Measurements from ENCODE around the gene ABCB11.

Gene ABCB11

DNA sequence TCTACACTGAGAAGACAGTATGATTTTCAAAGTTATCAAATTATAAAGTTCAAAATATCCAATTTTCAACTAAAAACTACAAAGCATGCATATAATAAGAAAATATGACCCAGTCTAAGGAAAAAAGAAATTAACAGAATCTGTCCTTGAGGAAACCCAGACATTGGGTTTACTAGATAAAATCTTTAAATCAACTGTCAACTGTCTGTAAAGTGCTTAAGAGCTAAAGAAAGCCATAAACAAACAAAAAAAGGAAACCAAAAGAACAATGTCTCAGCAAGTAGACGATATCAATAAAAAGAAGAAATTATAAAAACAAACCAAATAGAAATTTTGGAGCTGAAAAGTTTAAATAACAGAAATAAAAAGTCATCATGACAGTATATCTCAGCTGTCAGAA lies 10.5 kb upstream of the ABCB11 start:
- peak; percentile 26 for DNase-seq

DNA sequence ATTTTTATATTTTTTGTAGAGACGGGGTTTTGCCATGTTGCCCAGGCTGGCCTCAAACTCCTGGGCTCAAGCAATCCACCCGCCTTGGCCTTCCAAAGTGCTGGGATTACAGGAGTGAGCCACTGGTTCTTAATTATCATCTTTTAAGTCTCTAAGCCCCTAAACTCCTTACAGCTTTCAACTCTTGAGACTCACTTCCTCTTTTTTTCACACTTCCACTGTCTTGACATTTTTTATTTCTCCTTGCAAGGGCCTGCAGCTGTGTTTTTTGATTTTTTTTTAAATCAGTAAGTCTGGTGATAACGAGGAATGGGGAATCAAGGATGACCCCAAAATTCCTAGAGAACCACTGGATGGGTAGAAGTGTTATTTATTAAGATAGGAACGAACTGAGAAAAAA lies 8.6 kb upstream of the ABCB11 start:
- peak; percentile 73 for DNase-seq

DNA sequence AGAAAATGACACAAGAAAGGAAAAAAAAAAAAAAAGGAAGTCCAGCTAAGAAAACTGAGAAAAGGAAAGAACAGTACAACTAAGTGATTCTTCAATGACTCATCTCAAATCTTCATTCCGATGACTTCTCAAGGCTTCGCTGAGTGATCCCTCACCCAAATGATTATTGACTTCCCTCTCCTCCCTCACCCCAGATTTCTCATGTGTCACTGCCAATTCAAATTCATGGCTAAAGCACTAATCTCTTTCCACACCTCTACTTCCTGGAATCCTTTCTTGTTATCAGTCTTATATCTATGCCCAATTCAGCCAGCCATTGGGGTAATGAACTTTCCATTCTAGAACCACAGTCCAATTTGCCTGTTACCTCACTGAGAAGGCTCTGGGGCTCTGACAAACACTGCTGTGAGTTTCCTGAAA lies 7.2 kb upstream of the ABCB11 start:
- DNase-seq, result peak; percentile 80

DNA sequence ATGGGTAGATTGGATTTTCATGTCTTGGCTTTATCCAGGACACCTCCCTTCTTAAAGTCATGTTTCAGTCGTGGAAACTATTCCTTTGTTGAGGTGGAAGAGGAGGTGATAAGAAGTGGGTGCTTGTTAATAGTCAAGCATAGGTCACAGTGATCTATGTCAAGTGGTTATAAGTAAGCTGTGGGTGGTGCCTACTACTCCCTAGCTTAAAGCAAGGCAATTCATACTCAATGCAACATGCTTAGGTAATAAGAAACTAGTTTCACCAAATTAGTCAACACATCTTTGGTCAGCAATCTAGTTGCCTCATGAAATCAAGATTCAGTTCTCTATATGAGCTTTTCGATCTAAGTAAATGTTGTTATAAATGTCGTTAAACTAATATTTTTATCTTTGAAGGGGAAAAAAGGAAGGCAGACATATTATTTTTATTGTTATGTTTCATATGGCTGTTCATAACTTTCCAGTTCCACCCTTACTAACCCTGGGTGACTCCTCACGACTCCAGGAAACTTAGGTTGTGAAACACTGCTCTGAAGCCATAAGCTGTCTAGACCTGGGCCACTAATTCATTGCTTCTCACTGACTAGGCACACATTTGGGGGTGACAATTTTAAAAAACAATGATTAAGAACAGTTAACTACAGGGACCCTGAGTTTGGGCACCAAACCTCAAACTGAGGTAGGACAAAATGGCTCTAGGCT lies 5.8 kb upstream of the ABCB11 start:
- no peak for DNase-seq

DNA sequence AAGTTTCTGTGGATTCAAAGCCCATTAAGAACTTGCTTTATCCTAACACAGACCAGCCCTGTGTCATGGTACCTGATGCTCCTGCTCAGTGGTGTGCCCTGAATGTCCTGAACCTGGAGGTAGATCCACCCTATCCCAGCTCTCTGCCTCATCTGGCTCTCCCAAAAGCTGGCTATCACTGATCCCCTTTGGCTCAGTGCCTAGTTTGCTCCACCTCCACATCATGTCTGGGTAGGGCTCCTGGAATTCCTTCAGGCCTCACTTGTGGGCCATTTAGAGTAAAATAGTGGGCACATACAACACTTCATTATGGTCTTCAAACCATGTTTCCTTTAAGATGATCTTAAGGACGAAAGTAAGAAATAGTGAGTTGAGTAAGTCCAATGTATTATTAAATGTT lies 4.8 kb upstream of the ABCB11 start:
- no peak for DNase-seq

DNA sequence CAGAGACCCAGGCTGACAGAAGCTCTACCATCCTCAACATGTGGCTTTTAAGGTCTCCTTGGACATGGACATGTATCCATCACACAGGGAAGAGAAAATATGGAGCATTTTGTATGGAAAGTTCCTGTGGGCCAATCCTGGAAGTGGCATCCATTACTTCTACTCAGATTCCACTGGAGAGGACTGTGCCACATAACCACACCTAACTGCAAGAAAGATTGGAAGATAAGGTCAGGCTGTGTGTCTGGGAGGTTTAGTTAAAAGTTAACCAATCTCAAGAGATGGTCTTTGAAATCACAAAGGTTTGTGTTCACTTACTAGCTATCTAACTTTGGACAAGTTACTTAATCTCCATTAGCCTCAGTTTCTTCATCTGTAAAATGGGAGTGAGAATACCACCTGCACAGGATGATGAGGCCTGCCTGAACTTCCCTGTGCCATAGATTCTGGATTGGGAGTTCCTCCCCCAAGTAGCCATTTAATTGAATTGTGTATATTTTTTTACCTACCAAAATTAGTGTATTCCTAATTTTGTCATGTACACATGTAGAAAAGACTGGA lies 3.9 kb upstream of the ABCB11 start:
- no peak for DNase-seq

DNA sequence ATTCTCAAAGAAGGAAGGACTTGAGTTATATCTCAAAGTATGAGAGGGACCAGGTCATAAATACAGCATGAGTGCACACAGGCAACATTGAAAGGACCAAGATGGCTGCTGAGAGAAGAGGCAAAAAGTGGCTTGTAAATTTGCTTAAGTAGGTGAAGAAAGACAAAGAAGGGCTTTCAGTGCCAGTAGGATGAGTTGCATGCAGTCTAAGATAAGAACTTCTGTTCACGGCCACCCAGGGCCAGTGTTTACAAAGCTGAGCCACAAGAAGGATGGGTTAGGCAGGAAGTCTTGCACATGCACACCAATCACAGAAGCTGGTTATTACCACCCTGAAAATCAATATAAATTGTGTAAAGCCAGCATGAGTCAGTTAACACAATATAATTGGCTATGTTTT lies 3.1 kb upstream of the ABCB11 start:
- peak; percentile 73 for DNase-seq

DNA sequence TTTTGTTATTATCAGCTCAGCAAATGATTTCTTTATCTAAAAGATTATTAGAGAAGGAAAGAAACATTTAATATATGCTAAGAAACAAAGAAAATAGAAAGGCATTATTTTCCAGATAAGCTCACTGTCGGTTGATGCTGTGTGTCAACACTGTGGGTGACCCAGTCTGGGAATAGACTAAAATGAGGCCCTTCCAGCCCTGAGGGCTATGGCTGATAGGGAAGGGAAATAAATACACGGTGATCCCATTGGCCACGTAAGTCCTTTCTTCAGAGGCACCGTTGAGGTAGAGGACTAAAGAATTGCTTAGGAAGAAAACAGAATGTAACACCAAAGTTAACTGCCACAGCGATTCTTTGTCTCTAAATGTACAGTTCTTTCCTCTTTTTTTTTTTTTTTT lies 1.8 kb downstream of the ABCB11 start:
- DNase-seq, result no peak

DNA sequence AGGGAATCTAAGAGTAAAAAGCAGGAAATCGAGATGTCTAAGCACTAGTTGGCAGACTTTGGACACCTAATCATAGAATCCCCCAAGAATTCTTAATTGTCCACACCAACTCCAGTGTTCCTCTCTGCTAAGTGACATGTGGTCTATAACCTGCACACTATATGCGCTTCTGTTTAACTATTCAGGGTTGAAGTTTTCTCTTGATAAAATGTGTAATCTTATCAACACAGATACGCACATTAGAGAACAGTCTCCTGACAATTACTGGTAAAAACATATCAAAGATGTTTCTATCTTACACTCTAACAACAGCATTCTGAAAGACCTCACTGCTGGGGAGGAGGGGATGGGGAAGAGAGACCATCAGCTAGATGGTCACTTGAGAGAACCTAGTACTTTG lies 3.9 kb downstream of the ABCB11 start:
- DNase-seq, result peak; percentile 58

DNA sequence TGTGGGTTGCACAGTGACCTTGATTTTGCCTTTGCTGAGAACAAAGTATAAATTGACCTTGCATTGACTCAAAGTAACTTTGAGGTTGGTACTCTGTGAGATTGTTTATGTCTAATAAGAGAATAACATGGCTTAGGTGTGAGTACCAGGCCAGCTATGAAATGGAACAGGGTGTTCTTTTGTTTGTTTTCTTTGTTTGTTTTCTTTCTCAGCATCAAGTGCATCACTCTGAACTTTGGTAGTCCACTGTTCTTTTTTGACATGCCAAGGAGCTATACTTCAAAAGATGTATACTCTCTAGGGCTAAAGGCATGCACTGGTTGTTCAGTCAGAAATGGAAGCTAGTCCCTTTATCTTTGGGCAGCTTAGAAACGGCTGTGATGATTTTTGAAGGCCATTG lies 5.1 kb downstream of the ABCB11 start:
- DNase-seq, result no peak

DNA sequence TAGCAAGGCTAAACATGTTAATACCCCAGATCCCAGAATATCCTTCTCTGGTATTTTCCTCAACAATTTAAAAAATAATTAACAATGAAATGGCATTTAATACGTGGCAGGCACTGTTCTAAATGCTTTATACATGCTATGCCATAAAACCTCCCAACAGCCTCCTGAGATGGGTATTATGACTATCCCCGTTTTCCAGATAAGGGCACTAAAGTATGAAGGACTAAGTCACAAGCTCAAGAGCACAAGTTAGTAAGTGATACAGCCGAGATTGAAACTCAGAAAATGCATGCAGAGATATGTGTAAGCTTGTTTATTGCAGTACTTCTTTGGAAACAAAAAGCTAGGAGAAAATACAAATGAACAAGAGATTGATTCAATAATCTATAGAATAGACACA lies 8.0 kb downstream of the ABCB11 start:
- DNase-seq, result no peak

DNA sequence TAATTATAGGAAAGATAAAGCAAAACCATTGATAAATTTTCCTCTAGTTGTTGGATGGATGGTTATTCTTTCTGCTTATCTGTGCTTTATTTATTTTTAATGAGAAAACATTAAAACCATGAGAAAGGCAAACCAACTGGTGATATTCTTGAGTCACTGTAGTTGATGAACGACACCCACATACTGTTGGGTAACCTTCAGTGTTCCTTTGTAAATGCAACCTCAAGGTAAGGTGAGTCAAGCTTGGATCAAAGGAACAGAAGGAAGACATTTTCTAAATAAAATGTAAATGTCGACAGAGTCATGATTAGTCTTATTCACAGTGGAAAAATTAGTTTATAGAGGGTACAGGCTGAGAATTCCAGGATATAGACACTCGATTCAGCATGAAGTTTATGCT lies 12.7 kb downstream of the ABCB11 start:
- no peak for DNase-seq

DNA sequence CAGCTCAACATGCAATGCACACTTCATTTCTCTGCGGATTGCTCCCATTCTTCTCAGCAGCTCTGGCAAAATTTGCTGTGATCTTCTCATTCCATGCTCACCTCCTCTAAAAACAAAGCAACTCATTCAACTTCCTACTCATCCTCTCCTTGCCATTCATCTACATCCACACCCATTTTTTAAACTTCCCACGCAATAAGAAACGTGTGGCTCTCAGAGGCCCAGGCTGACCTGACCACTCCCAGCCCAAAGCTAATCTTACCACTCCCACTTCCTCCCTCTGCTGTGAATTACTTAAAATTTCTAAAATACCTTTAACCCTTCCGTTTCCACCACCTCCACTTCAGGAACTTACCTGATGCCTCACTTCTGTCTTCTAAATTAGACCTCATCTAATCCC lies 15.2 kb downstream of the ABCB11 start:
- peak; percentile 55 for DNase-seq

DNA sequence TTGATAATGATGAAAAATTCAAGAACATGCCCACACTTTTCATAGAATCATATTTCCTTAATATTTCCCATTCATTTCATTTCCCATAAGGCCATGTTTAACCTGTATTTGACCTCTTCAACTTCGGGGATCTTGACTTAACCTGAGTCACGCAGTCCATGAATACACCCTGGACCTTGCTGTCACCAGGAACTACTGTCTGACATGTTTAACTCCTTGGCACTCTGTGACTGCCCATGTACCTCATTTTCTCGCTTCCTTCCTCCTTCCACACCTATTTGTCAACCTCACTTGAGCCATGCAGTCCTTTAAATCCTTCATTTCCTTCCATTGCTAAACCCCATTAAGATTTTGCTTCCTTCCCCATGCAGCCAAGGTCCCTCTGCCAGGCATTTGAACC lies 16.3 kb downstream of the ABCB11 start:
- DNase-seq, result no peak

DNA sequence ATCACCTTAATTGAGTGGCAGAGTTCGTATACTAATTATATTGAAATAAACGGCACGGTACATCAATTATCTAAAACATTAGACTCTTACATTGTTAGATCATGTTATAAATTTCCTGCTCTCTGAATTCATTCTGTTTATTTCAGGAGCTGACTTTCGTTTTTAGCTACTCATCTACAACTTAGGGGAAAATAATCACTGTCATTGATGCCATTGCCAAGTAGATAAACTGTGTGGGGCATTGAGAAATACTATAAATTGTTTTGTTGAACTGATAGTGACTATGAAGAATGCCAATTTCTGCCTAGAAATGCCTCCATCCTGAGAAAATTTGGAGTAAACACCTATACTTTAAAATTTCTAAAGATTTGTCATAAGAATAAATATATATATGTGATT lies 17.5 kb downstream of the ABCB11 start:
- DNase-seq, result peak; percentile 29

DNA sequence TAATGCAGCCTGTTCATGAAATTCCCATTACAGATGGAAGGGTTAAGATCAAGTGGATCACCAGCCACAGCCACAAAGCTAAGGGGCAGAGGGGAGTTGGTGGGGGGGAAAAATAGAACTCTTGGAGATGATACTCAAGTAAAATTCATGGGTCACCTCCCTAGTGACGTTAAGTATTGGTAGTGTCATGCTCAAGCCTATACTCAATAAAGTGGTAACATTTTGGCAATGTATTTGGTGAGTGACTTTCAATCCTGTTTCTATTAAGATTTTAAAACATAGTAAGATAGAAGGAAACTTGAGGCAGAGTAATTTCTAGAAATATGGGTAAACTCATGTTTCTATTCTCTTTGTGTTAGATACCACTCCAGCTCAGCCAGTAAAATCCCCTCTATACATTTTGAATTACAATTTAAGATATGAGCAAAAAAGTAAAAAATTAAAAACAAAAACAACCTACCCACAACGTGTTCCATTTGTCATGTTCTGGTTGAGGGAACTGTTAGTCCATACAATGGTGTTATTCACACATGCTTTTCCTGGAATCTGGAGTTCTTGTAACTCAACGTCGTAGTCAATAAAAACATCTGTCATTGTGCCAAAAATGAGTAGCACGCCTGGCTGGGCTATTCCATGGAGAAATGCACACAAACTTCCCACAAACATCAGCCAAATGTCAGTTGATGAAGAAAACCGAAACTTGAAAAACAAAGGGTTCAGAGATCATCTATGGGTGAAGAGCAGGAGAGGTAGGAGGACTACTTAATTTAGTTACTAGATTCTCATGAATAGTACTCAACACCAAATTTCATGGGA lies 18.1 kb downstream of the ABCB11 start:
- peak; percentile 39 for DNase-seq

DNA sequence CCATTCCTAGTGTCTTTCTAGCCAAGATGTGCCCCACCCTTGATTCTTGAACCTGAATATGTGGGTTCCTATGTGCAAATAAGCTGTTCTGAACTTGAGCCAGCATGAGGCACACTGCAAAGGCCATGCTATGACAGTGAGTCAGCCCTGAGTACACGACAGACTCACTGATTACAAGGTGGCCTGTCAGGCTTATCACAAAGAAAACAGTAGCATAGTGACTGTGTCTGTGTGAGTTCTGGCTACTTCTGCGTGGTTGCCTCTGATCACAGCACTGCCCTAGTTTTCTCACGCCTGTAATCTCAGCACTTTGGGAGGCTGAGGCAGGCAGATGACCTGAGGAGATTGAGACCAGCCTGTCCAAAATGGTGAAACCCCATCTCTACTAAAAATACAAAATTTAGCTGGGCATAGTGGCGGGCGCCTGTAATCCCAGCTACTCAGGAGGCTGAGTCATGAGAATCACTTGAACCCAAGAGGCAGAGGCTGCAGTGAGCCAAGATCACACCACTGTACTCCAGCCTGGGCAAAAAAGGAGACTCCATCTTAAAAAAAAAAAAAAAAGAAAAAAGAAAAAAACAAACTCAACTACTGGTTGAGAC lies 18.8 kb downstream of the ABCB11 start:
- peak; percentile 90 for DNase-seq

DNA sequence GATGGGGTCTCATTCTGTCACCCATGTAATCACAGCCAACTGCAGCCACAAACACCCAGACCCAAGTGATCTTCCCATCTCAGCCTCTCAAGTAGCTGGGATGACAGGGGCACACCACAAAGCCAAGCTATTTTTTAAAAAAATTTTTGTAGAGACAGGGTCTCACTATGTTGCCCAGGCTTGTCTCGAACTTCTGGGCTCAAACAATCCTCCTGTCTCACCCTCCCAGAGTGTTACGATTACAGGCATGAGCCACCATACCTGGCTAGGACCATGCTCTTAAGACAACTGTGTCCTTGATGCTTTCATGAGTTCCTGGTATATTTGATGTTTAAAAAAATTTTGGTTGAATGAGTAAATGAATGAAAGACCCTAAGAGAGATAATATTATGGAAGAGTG lies 19.4 kb downstream of the ABCB11 start:
- no peak for DNase-seq

DNA sequence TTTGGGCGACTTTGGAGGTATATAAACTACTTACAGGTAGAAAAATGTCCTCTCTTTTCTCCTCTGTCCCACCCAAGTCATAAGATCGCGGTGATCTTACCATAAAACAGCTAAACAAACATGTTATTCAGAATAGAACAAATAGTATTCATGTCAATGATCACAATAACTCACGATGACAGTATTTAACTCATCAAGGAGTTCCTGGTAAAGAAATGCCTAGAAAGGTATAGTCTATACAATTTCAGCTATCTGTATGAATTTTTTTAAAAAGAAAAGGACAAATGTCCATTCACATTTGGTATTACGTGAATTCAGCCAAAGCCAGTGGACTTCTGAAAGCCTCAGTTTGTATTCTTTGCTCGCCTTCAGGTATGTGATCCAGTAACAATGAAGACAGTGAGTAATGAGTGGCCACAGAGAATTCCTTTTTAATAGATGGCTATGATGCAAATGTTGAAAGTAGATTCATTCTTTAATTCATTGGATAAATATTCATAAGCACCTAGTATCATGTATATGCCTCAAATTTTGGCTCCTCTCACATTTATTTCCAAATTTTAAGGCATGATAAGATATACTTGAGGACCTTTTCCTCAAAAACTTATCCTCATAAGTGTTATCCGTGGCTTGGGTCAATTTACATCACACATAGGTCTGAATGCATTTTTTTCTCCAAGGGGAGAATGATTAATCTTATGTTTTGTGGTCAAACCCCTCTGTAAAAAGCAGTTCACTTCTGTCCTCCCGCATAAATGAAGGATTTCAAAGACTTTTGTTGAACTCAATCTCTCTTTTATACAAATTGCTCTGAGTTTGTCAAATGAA lies 20.3 kb downstream of the ABCB11 start:
- peak; percentile 20 for DNase-seq

DNA sequence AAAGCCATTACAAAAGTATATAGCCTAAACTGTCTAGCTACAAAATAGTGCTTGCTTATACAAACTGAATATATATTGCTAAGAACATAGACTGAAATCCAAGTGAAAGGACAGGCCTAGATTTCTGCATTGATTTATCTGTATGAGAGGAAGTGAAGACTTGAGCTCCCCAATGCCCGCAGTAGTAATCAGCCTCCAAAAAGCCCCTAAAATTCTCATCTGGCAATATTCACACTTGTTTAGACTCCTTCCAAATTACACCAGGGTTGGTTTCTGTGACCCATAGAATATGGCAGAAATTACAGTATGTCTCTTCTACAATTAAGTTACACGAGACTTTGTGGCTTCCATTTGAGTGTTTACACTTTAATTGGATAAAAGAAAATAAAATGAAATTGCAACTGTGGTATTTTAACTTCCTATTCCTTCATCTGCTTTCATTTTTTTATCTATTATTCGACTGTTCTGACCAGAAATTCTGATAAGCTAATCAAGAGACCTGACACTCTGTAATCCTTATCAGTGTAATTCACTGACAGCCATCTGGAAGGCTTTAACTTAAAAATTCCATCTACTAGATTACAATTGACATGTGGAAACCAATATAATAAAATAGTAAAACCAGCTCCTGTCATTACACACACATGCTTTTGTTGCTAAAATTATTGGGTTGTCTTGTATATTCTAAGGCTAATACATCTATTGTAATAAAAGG lies 21.1 kb downstream of the ABCB11 start:
- peak; percentile 40 for DNase-seq

DNA sequence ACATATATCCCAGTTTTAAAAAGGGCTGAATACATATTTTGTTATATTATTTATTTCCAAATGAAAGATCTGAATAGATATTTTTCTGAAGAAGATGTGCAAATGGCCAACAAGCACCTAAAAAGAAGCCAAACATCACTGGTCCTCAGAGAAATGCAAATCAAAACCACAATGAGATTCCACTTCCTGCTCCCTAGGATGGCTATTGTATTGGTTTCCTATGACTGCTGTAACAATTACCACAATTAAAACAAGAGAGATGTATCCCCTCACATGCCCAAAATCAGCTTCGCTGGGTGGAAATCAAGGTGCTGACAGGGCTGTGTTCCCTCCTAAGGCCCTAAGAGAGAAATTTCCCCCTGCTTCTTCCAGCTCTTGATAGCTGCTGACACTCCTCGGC lies 23.2 kb downstream of the ABCB11 start:
- no peak for DNase-seq

DNA sequence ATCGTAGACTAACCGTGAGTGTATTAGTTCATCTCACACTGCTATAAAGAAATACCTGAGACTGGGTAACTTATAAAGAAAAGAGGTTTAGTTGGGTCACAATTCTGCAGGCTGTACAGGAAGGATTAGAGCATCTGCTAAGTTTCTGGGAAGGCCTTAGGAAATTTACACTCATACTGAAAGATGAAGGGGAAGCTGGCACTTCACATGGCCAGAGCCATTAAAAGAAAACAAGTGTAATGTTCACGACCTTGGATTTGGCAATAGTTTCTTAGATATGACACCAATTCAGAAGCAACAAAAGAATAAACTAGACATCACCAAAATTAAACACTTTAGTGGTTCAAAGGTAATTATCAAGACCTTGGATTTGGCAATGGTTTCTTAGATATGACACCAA lies 23.8 kb downstream of the ABCB11 start:
- DNase-seq, result no peak
